ENCODE data around the gene KIF6.
"Not testable (repeated sequence)": the region's sequence is repeated elsewhere in the genome, so short reads cannot be mapped to it uniquely, and the experiment has no call there.

The KIF6 gene

GRCh38 chr6:39553860-39554802 is 171.1 kb downstream of the KIF6 start:
- DNase-seq (ENCODE audit: low spot score) = no peak

DNA sequence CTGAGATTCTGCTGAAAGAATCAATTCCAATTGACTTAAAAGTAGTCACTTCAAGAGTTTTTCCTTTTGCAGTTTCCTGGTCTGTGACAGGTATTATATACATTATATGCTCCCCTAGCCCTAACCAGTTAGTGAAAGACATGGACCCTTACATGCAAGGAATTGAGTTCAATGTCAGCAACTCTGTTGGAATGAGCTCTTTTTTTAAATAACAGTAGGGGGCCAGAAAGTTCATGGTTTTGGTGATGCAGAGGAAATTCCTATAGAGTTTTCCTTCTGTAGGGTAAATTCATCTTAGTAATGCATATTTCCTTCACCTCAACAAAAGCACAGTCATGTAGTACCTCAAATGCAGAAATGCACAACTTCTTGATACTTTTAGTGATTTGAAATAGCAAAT is 172.2 kb downstream of the KIF6 start:
- no peak for DNase-seq (ENCODE audit: low spot score)

DNA sequence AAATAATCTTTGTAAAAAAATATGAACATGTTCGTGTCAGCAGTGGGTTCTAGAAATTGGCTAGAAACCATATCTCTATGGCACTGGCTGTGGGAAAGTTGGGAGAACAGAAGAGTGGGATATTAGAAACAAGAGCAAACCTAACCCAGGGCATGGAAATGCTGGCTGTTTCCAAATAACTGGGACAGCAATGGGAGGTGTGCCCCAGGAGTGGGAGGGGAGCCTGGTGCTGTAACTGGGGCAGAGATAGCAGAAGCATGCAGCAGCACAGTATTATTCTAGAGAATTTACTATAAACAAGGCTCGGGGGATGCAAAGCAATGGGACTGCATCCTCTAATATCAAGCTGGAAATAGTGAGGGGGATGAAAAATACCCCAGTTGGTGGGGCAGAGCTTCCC is 175.0 kb downstream of the KIF6 start:
- DNase-seq (ENCODE audit: low spot score) = no peak

GRCh38 chr6:39546731-39547130 is 178.5 kb downstream of the KIF6 start:
- DNase-seq (ENCODE audit: low spot score) = no peak

- no peak for DNase-seq (ENCODE audit: low spot score)
These were observed 181.3 kb downstream of the KIF6 start for GRCh38 chr6:39543950-39544349.

DNA sequence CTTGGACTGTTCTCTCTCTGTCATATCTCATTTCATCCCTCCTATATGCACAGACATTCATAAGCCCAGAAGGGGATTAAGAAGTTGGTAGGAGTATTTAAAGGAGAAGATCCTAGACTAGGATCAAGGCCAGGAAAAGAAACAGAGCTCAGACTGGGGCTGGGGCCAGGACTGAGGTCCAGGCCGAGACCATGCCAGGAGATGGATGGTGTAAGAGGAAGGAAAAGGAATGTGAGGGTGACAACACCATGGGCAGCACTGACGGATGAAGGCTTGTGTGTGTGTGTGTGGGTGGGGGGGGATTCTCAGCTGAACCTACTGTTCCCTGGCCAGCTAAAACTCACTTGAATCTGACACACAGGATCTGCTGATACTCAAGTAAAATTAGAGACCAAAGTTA is 182.1 kb downstream of the KIF6 start:
- DNase-seq (ENCODE audit: low spot score) = no peak

GRCh38 chr6:39540454-39540853 is 184.8 kb downstream of the KIF6 start:
- DNase-seq (ENCODE audit: low spot score) = no peak

GRCh38 chr6:39530201-39530759 is 194.9 kb downstream of the KIF6 start:
- DNase-seq (ENCODE audit: low spot score) = peak; percentile 28

DNA sequence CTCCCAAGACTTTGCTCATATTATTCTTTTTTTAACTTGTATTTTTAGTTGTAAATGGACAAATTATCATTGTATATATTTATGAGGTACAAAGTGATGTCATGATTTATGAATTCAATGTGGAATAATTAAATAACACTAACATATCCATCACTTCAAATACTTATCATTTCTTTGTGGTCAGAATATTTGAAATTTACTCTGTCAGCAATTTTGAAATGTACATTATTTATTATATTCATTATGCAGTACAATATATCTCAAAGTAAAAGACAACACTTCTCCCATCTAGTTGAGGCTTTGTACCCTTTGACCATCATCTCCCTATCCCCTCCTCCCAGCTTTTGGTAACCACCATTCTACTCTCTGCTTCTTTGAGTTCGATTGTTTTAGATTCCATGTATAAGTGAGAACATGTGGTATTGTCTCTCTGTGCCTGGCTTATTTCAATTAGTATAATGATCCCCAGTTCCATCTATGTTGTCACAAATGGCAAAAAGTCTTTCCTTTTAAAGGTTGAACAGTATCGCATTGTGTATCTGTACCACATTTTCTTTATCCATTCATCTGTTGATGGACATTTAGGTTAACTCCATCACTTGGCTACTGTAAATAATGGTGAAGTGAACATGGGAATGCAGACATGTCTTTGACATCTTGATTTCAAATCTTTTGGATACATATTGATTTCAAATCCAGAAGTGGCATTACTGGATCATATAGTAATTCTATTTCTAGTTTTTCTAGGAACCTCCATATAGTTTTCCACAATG is 197.2 kb downstream of the KIF6 start:
- DNase-seq (ENCODE audit: low spot score) = no peak

GRCh38 chr6:39524007-39524406 is 201.2 kb downstream of the KIF6 start:
- no peak for DNase-seq (ENCODE audit: low spot score)

DNA sequence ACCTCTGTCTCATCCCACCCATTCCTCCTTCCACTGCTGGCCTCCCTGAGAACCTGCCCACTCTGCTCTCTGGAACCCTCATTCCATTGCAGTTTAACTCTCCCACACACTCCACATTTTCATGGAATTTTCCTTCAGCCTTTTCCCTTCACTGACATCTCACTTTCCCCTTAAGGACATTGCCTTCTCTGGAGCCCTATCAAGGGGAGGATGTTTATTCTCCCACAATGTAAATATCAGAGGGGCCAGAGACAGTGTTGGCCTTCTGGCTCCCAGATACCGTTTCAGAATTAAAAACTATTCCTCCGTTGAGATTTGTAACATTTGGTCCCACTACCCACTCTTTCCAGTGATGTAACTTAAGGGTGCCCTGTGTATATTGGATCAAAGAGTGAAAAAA is 203.2 kb downstream of the KIF6 start:
- no peak for DNase-seq (ENCODE audit: low spot score)

- DNase-seq (ENCODE audit: low spot score) = no peak
These were observed 204.3 kb downstream of the KIF6 start for GRCh38 chr6:39520916-39521315.

- DNase-seq (ENCODE audit: low spot score) = no peak
These were observed 204.8 kb downstream of the KIF6 start for GRCh38 chr6:39520411-39520810.

DNA sequence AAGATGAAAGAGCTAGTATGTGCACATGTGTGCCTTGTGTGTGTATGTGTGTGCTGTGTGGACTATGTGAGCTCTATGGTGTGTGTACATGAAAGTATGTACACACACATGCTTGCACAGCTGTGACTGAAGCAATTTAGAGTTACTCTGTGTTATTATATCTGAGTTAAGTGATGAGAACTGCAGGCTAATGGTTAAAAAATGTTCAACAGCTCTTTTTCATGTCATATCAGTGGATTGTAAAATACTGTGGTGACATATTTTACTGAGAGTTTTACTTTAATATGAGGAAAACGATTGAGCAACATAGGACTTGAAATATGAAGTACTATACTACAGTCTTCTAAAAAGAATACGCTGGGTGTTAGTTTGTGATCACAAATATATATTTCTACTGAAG is 207.0 kb downstream of the KIF6 start:
- DNase-seq (ENCODE audit: low spot score) = no peak

GRCh38 chr6:39517756-39518155 is 207.5 kb downstream of the KIF6 start:
- no peak for DNase-seq (ENCODE audit: low spot score)

DNA sequence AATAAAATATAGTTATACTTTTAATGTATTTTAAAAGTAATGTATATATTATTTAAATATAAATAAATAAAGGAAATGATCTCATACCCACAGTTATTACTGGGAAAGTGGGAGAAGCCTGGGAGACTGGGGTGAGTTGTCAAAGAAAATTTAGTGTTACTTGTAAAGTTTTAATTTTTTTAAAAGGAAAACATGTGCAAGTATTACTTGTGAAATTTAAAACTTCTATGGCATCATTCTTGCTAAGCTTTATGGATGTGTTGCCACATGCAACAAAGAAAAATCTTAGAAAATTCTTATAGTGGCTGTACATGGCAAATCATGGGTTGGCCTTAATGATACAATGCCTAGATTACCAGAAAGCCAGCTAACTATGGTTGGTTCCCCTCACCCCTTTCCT is 208.7 kb downstream of the KIF6 start:
- DNase-seq (ENCODE audit: low spot score) = no peak

DNA sequence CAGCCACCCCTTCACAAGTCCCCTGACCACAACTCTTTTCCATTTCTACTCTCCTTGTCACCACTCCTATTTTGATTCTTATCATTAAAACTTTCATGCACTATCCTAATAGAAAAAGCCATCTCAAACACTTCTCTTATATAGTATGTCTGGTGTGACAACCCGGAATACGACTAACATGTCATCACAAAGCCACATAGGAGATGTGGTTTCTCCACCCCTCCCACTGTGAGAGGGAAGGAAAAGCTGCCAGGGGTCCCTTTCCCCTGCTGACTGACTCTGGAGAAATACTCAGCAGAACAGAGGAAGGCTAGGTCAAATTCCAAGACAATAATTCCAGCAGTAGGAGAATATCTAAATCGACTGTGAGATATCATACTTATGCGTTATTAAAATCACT is 209.7 kb downstream of the KIF6 start:
- DNase-seq (ENCODE audit: low spot score) = no peak

DNA sequence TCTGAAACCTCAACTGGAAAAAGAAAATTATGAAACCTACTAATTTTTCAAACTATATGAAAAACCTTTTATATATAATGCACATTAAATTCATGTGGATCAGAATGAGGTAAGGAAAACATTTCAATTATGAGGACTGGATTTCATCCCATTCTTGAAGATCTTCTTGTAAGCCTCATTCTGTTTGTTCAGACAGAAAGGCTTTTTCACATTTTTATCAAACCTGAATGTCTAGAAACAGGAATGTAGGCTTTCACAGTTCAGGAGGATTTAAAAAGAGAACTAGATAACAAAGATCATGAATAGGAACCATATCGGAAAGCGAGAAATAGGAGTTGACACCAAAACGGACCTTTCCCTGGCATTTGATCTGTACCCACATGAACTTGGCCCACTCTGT is 210.2 kb downstream of the KIF6 start:
- no peak for DNase-seq (ENCODE audit: low spot score)

- DNase-seq (ENCODE audit: low spot score) = not testable (repeated sequence)
These were observed 215.4 kb downstream of the KIF6 start for GRCh38 chr6:39509831-39510230.

DNA sequence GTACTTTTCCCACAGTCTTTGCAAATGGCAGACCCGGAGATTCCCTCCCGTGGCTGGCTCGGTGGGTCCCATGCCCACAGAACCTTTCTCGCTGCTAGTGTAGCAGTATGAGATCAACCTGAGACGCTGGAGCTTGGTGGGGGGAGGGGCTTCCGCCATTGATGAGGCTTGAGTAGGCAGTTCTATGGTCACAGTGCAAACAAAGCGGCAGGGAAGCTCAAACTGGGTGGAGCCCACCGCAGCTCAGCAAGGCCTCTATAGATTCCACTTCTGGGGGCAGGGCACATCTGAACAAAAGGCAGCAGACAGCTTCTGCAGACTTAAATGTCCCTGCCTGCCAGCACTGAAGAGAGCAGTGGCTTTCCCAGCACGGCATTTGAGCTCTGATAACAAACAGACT is 216.7 kb downstream of the KIF6 start:
- peak; percentile 66 for DNase-seq (ENCODE audit: low spot score)

DNA sequence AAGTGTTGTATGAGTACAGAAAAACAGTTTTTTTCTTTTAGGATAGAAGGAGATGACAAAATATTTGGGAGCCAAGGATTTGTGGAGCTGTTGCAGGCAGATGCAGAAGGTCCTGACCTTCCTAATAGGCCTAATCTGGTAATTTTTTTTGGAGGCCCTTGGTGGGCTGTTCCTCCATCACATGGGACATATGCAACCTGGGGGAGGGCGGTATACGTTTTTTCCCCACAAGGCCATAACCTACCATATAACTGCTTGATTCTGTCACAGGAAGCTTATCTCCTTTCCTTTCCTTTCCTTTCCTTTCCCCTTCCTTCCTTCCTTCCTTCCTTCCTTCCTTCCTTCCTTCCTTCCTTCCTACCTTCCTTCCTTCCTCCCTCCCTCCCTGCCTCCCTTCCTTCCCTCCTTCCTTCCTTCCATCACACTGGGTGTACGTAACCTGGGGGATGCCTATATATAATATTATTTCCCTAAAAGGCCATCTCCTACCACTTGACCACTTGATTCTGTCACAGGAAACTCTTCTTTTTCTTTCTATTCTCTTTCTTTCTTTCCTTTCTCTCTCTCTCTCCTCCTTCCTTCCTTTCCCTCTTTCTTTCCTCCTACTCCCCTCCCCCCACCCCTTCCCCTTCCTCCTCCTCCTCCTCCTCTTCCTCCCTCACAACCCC is 217.7 kb downstream of the KIF6 start:
- DNase-seq (ENCODE audit: low spot score) = no peak

DNA sequence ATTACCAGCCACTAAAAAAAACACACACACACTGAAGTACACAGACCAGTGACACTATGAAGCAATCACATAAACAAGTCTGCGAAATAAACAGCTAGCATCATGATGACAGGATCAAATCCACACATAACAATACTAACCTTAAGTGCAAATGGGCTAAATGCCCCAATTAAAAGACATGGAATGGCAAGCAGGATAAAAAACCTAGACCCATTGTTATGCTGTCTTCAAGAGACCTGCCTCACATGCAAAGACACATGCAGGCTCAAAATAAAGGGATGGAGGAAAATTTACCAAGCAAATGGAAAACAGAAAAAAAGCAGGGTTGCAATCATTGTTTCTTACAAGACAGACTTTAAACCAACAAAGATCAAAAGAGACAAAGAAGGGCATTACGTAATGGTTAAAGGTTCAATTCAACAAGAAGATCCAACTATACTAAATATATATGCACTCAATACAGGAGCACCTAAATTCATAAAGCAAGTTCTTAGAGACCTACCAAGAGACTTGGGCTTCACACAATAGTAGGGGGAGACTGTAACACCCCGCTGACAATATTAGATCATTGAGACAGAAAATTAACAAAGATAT is 222.7 kb downstream of the KIF6 start:
- not testable (repeated sequence) for DNase-seq (ENCODE audit: low spot score)

Data from SW480 (cell line).